Stimulated activated CD4-positive, alpha-beta T cell treated with anti-CD3 and anti-CD28 coated beads, Interleukin-4, amount 100 ng/mL, for 24 hours (primary cell): ENCODE results near the gene LRRC14B.
A peak's percentile ranks its signal among the peaks of the same experiment; 100 is the strongest.

Source experiments
- DNase-seq: peaks from one replicate; pipeline ENCODE4 v3.0.0-alpha.2; 2020

The LRRC14B gene

DNA sequence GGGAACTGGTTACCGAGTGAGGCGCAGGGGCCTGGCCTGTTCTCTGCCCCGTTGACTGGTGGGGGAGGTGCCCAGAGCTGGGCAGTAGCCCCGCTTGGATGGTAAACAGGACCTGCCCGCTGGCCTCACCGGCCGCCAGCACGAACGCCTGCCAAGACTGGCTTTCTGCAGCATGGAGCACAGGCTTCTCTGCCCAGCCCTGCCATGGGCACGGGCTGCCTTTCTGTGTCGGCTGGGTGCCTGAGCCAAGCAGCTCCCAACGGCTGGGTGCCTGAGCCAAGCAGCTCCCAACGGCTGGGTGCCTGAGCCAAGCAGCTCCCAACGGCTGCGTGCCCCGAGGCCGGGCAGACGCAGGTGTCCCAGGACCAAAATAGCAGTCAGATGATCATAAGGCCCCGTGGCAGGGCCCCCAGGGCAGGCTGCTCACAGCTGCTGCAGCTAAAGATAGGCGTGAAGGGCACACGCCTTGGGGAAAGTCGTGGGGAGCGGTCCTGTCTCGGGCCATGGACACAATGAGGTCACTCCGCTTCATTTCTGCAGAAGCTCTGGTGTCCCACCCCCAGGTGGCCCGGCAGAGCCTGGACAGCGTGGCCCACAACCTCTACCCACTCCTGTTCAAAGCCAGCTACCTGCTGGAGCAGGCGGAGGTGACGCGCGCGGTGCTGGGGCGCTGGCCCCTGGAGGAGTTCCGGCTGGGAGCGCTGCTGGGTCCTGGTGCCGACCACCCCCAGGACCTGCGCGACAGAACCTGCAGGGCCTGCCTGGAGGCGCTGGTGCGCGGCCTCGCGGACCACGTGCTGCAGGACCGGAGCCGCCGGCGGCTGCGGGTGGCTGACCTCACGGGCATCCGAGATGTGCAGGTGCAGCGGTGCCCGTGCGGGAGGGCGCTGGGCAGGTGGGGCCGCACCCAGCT lies at the start of gene LRRC14B:
TSS of gene LRRC14B (plus strand) at position 460 of the 913 bp plus-strand sequence. CDS start at position 504, 44 bp downstream.
- DNase-seq = no peak

DNA sequence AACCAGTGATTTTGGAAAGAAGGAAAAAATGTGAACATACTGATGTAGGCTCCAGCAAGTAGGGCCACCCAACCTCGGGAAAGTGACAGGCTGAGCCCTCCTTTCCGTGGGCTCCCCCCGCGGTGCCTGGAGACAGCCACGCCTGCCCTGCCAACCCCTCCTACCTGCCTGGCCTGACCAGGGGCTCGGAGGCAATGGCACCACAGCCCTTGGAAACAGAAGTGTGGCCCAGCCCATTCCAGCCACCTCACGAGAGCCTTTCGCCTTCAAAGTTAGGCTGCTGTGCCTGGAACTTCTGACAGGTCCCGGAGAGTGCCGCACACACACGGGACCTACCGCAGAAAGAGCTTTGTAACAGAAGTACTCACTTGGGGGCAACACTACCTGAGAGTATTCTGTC lies 49.5 kb upstream of the LRRC14B start:
- DNase-seq = no peak

DNA sequence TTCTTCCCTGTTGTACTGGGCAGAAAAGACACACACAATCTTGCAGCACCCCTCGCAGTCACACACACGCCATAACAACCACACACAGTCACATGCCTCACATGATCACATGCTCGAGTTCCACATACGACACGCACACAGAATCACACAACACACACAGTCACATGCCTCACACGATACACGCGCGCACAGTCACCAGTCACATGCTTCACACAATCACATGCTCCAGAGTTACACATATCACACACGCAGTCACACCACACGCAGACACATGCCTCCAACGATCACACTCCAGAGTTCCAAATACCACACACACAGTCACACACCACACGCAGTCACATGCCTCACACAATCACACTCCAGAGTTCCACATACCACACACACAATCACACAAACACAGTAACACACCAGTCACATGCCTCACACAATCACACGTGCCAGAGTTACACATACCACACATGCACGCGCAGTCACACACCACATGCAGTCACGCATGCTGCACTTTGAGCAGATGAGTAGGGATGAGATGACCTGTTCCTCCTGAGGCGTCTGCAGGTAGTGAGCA lies 49.0 kb upstream of the LRRC14B start:
- DNase-seq = no peak

DNA sequence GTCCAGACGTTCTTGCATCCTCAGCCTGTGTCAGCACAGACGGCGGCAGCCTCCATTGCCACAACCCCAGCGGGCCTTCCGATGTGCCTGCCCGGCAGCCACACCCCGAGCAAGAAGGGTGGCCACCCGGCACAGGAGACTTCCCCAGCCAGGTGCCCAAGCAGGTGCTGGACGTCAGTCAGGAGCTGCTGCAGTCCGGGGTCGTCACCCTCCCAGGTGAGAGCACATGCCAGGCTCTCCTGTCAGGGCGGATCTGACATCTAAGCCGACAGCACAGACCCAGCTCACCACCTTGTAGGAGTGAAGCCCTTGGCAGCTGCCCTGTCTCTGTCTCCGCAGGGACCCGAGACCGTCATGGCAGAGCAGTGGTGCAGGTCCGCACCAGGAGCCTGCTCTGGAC lies 48.3 kb upstream of the LRRC14B start:
- no peak for DNase-seq

DNA sequence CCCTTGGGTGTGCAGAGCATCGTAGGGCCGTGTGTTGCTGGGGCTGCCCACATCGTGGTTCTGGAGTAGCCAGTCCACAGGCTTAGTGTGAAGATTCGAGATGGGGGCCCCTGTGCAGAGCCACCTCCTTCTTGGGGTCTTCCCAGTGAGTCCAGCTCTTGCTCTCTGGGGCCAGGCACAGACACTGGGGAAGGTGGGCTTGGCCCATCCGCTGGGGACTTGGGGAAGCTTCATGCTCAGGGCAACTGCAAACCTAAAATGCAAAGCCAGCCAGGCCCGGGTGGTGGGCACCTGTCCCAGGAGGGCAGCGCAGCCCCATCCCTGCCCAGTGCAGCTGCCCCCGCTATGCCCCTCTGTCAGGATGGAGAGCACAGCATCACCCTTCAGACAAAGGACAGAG lies 46.4 kb upstream of the LRRC14B start:
- no peak for DNase-seq

DNA sequence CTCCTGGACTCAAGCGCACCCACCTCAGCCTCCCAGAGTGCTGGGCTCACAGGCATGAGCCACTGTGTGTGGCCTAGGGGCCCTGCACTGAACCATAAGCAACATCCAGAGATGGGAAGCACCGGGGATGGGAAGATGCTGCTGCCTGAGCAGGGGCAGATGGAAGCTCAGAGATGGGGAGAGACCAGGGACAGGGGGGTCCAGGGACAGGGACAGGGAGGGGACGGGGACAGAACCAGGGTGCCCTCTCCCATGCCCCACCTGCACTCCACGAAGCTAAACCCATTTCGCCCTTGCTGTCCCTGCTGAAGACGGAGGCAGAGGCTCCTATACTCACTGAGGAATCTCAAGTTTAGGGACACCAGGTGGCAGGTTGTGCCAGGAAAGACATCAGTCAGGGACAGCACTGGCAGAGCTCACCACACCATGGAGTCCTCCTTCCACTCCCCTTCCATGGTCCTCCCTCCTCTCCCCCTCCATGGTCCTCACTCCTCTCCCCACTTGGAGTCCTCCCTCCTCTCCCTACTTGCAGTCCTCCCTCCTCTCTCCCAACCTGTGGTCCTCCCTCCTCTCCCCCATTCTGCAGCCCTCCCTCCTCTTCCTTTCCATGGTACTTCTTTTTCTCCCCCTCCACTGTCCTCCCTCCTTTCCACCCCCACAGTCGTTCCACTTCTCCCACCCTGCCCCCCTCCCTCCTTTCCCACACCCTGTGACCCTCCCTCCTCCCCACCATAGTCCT lies 45.5 kb upstream of the LRRC14B start:
- DNase-seq = no peak

DNA sequence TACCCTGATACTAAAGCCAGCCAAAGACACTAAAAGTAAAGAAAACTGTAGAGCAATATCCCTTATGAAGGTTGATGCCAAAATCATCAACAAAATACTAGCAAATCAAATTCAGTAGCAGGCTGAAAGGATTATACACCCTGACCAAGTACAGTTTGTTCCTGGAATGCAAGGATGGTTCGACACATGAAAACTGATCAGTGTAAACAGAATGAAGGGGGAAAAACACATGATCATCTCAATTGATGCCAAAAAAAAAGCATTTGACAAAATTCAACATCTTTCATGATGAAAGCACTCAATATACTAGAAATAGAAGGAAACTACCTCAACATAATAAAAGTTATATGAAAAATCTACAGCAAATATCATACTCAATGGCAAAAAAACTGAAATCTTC lies 43.5 kb upstream of the LRRC14B start:
- no peak for DNase-seq

DNA sequence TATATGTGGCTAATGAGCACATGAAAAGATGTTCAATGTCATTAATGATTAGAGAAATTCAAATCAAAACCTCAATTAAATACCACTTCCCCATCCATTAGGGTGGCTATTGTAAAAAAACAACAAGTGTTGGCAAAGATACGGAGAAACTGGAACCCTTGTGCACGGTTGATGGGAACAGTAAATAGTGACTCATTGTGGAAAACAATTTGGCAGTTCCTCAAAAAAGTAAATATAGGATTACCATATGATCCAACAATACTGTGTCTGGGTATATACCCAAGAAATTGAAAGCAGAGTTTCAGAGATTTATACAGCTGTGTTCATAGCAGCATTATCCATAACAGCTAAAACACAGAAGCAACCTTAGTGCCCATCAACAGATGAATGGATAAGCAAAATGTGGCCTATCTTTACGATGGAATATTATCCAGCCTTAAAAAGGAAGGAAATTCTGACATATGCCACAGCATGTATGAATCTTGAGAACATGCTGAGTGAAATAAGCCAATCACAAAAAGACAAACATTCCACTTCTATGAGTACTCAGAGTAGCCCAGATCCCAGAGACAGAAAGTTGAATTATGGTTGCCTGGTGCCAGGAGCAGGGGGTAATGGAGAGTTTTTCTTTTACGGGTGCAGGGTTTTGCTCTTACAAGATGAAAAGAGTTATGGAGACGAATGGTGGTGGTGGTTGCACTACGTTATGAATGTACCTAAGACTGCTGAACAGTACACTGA lies 41.4 kb upstream of the LRRC14B start:
- DNase-seq = no peak

DNA sequence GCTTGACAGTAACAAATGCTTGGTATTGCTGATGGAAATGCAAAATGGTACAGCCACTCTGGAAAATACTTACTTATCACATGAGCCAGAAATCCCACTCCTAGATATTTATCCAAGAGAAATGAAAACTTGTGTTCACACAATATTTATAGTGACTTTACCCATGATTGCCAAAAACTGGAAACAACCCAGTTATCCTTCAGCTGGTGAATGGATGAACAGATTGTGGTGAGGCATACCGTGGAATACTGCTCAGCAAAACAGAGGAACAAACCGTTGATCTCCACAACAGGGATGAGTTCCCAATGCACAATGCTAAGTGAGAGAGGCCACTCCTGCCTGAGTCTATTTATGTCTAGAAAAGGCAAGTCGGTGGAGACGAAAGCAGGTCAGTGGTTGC lies 40.5 kb upstream of the LRRC14B start:
- no peak for DNase-seq

DNA sequence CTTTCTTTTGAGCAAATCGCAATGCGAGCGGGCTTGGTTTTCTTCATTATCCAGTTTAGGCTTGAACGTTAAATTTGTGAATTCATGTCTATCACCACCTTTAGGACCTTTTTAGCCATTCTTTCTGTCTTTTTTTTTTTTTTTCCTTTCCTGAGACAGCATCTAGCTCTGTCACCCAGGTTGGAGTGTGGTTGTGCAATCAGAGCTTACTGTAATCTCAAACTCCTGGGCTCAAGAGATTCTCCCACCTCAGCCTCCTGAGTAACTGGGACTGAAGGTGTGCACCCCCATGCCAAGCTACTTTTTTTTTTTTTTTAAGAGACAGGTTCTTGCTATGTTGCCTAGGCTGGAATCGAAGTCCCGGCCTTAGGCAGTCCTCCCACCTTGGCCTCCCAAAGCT lies 39.2 kb upstream of the LRRC14B start:
- no peak for DNase-seq

DNA sequence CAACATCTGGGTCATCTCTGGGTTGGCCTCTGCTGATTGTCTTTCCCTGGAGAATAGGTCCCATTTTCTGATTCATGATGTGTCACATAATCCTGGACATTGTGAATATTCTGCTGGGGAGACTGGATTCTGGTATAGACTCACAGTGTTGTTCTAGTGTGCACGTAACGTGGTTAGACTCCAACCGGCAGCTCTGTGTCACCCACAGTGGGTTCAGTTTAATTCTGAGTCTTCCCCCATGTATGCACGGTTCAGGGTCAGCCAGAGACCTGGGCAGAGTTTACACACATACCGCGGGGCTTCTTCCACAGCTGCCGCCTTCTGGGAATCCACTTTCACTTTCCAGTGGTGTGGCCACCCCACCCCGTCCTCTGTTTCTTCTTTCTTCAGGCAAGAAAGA lies 38.0 kb upstream of the LRRC14B start:
- DNase-seq = no peak

DNA sequence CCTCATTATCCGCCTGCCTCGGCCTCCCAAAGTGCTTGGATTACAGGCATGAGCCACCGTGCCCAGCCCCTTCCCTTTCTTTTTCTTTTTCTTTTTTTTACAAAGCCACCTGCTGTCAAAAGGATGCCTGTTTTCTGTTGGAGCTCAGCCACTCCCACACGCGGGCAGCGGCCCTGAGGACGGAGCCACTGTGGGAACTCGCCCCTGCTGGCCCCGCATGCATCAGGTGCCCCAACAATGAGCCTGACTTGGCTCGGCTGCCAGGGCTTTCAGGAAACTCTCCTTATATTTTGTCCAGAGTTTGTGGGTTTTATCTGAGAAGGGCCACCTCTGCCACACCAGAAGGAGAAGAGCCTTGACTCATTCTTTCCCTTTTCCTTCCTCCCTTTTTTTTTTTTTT lies 37.1 kb upstream of the LRRC14B start:
- no peak for DNase-seq

DNA sequence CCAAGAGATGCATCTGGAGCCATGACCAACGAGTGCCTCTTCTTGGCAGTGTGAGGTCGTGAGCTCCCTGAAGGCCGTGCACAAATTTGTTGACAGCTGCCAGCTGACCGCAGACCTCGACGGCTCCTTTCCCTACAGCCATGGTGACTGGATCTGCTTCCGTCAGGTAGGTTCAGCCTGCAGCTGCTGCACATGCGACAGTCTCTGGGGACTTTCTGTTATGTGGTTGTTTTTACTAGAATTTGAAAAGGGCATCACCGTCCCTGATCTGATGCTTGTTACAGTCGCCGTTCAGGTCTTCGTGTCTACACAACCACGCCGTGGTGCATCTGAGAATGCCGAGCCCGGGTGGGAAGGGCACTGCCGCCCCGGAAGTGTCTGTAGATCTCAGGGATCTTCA lies 36.5 kb upstream of the LRRC14B start:
- DNase-seq = no peak

DNA sequence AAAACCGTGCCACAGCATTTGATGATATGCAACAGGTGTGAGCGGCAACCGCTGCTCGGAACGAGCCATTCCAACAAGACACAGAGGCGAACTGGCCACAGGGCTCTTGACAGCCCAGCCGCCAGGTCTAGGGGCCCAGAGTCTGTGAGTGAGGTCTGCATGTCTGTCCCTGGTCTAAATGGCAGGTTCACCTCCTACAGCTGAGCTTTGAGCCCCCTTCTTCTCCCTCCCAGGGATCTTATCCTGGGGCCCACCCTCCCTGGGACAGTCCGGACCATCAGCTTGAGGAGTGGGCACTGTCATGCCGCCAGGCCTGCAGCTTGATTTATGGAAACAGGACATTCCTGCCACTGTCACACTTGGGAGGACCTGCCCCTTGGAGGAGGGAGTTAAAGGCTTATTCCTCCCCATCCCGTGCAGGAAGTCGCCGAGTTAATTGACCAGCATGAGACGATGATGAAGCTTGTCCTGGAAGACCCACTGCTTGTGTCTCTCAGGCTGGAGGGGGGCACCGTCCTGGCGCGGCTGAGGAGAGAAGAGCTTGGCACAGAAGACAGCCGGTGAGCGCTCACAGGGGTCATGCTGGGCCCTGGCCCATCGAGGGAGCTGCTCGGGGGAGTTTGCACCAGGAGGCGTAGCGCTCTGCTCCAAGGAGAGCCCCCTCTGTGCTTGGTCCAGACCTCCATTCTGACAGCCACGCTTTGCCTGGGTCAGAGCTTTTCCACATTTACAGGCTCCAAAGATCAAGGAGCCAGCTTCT lies 35.5 kb upstream of the LRRC14B start:
- DNase-seq = peak; percentile 1

DNA sequence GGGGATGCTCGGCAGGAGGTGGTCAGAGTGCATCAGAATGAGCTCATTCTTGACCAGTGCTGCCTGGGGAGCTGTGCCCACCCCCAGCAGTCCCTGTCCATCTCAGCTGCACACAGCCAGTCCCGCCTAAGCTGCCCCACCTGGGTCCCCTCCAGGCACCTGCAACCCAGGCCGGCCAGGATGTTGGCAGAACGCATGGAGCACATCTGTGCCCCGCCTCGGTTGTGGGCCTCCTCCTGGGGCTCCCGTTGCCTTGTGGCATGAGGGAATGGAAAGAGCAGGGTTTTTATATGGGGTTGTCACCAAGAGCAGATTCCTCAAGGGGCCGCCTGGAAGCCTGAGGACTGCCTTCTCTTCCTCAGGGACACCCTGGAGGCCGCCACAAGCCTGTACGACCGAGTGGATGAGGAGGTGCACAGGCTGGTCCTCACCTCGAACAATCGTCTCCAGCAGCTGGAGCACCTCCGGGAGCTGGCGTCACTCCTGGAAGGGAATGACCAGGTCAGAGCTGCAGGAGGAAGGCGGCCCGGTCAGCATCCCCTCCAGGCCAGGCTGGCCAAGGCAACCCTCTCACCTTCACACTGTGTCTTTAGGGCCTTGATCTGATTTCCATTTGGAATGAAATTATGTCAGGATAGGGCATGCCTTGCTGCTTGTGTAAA lies 34.8 kb upstream of the LRRC14B start:
- no peak for DNase-seq

DNA sequence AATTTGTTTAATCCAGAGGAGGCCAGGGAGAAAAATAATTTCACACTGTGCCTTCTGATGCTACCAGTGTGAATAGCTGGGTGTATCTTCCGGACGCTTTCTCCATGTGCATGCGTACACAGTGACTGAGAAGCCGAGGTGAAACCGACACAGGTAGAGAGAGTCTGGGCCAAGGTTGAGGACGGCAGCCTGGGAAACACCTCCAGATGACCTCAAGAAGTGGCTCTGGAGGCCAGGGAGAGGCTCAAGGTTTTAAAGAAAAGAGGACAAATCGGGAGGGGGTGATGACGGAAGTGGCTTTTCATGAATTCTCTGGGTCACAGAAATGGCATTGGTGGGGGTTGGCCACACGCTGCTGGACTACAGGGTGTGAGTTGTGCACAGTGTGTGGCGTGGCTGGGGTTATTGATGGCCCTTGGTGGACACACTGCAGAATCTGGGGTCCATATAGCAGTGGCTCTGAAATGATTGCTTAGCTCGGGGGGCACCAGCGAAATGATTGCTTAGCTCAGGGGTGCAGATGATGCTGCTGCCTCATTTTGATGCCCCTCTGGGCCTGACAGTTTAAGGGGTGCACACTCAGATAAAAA lies 34.1 kb upstream of the LRRC14B start:
- no peak for DNase-seq

DNA sequence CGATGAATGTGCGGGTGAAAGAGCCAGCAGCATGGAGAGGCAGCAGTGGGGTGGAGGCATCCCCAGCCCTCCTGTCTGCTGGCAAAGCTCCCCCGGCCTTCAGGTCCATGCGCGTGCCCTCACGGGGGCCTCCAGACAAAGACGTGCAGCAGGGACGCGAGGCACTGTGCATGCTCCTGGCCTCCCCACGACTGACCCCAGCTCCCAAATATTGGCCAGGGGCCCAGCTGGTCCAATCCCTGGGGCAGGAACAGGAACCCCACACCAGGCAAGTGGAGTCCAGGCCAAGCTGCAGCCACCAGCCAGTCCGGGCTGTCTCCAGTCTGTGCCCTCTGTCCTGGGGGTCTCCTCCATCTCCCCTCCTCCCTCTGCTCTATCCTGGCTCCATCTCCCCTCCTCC lies 33.5 kb upstream of the LRRC14B start:
- no peak for DNase-seq

DNA sequence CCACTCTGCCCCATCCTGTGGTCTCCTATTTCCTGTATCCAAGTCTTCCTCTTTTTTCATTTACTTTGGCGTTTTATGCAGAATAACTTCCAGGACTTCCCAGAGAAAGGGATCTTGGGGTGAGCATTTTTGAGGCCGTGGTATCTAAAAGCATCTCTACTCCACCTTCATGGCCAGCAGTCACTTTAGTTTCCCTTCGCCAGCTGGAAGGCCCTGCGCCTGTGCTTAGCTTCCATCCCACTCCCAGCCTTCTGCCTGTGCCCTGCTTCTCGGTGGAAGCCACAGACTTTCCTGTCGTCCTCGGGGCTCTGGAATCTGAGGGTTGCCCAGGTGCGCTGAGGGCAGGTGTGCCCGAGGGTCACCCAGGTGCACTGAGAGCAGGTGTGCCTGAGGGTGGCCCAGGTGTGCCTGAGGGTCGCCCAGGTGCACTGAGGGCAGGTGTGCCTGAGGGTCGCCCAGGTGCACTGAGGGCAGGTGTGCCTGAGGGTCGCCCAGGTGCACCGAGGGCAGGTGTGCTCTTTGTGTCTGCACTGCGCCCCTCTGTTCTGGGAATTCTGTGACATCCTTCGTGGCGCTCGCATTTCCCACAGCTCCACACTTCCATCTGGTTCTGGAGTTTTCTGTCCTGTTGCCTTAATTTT lies 32.4 kb upstream of the LRRC14B start:
- DNase-seq = no peak

DNA sequence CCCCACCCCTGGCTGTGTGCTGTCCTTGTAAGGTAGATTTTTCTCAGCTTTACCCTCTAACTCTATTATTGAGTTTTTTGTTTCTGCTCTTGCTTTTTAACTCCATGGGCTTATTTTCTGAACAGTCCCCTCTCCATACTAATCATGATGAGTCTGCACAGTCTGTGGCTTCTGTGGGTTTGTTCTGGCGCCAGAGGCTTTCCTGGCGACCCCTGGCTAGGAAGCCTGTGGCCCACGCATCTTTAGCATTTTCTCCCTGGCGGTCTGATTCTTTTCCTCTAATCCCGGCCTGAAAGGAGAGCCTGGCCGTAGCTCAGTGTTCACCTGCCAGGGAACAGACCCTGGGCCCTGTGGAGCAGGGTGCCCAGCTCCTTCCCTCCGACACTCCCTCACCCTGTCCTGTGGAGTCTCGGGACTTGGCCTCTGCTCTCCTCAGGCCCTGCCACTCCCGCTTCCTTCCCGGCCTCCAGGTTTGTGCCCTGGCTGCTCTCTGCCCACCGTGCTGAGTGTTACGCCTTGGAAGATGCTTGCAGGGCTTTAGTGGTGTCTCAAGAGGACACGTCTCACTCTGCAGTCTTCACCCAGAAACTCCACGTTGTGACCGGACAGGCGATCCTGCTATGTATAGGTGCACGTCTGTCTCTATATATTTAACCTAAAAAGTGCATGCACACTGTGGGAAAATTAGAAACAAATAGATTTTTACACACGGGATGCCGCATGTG lies 31.7 kb upstream of the LRRC14B start:
- DNase-seq = no peak

DNA sequence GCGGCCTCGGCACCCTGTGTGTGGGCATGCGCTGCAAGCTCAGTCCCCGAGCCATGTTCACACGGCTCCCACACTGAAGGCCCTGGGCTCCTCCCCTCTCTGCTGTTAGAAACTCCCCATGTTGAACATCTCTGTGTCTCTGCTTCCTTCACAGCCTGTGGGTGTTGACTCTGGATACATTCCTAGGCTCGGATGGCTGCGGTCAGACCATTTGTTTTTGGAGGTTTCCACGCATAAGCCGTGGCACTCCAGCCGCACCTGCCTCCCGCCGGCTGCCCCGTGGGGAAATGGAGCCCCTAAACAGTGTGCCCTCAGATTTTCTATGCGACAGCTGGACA lies 31.2 kb upstream of the LRRC14B start:
- DNase-seq = no peak
